HepG2 (cell line): Measurements from ENCODE around the gene ZNF213. TPM values are rescaled to one million over a fixed set of nuclear protein-coding genes. Genes with fewer than 3 reads are reported as not detected.
A peak's percentile ranks its signal among the peaks of the same experiment; 100 is the strongest.

Experiments used
- AGO1 ChIP-seq: fragments of 200-400 bp; formaldehyde crosslinking; IDR thresholded peaks from 2 replicates; pipeline ENCODE4 v1.6.1; 2017; ENCODE audit warnings: mild to moderate bottlenecking, low read depth, low read length, moderate library complexity; ENCODE audit not compliant: poor library complexity, severe bottlenecking
- ATF6 ChIP-seq: sonication (generic); formaldehyde crosslinking; conservative IDR thresholded peaks from 2 replicates; pipeline ENCODE4 v1.4.0; 2020; ENCODE audit warnings: missing genetic modification reagents
- CREBL2 ChIP-seq: sonication (generic); formaldehyde crosslinking; IDR thresholded peaks from 2 replicates; pipeline ENCODE4 v1.8.1; 2023; ENCODE audit warnings: missing genetic modification reagents, mild to moderate bottlenecking, borderline replicate concordance
- DNMT3B ChIP-seq: conservative IDR thresholded peaks from 2 replicates; pipeline ENCODE4 v1.6.1; 2016; ENCODE audit warnings: missing biosample characterization, control low read depth
- EEA1 ChIP-seq: sonication (generic); formaldehyde crosslinking; IDR thresholded peaks from 2 replicates; pipeline ENCODE4 v1.5.1; 2020; ENCODE audit warnings: mild to moderate bottlenecking, missing genetic modification reagents, borderline replicate concordance
- FOXA3 ChIP-seq: IDR thresholded peaks from 2 replicates; pipeline ENCODE4 v1.6.1; 2016; ENCODE audit warnings: missing genetic modification reagents, missing compliant biosample characterization
- GABPB1 ChIP-seq: IDR thresholded peaks from 2 replicates; pipeline ENCODE4 v1.6.1; 2016; ENCODE audit warnings: mild to moderate bottlenecking, missing genetic modification reagents, moderate library complexity, missing compliant biosample characterization
- MEIS2 ChIP-seq: sonication (generic); formaldehyde crosslinking; IDR thresholded peaks from 2 replicates; pipeline ENCODE4 v1.9.0; 2021; ENCODE audit warnings: mild to moderate bottlenecking, missing genetic modification reagents
- NFE2L1 ChIP-seq: sonication (generic); formaldehyde crosslinking; IDR thresholded peaks from 2 replicates; pipeline ENCODE4 v1.4.0; 2020; ENCODE audit warnings: missing genetic modification reagents, mild to moderate bottlenecking, borderline replicate concordance
- NFE2L2 ChIP-seq: fragments of 150-350 bp; IDR thresholded peaks from 2 replicates; pipeline ENCODE4 v1.6.1; 2014; ENCODE audit warnings: low read length
- NR2F6 ChIP-seq, 2 experiments: IDR thresholded peaks; 2 replicates each; pipeline ENCODE4 v1.6.1; 2016; ENCODE audit warnings: antibody characterized with exemption in 1 of 2, mild to moderate bottlenecking in 1 of 2
- SALL2 ChIP-seq: sonication (generic); formaldehyde crosslinking; IDR thresholded peaks from 2 replicates; pipeline ENCODE4 v1.8.1; 2023; ENCODE audit warnings: mild to moderate bottlenecking, missing genetic modification reagents, inconsistent platforms
- TBP ChIP-seq: sonication (generic); formaldehyde crosslinking; IDR thresholded peaks from 2 replicates; pipeline ENCODE4 v1.5.0; 2020; ENCODE audit warnings: missing genetic modification reagents
- THAP7 ChIP-seq: sonication (generic); formaldehyde crosslinking; IDR thresholded peaks from 2 replicates; pipeline ENCODE4 v1.8.1; 2023; ENCODE audit warnings: mild to moderate bottlenecking, missing genetic modification reagents
- ZBTB21 ChIP-seq: sonication (generic); formaldehyde crosslinking; IDR thresholded peaks from 2 replicates; pipeline ENCODE4 v1.4.0; 2020; ENCODE audit warnings: missing genetic modification reagents
- ZBTB4 ChIP-seq: sonication (generic); formaldehyde crosslinking; IDR thresholded peaks from 2 replicates; pipeline ENCODE4 v1.4.0; 2020; ENCODE audit warnings: missing genetic modification reagents, mild to moderate bottlenecking, borderline replicate concordance
- ZNF263 ChIP-seq: sonication (generic); formaldehyde crosslinking; IDR thresholded peaks from 2 replicates; pipeline ENCODE4 v1.4.0; 2020; ENCODE audit warnings: missing genetic modification reagents
- ZNF496 ChIP-seq: sonication (generic); formaldehyde crosslinking; IDR thresholded peaks from 2 replicates; pipeline ENCODE4 v1.8.1; 2023; ENCODE audit warnings: mild to moderate bottlenecking, moderate library complexity, missing genetic modification reagents; ENCODE audit not compliant: insufficient replicate concordance
- ZNF7 ChIP-seq: IDR thresholded peaks from 2 replicates; pipeline ENCODE4 v1.6.1; 2016; ENCODE audit warnings: missing biosample characterization, missing genetic modification reagents
- ZNF761 ChIP-seq: sonication (generic); formaldehyde crosslinking; conservative IDR thresholded peaks from 2 replicates; pipeline ENCODE4 v1.4.0; 2020; ENCODE audit warnings: mild to moderate bottlenecking, missing genetic modification reagents
- ZNF792 ChIP-seq: IDR thresholded peaks from 2 replicates; pipeline ENCODE4 v1.6.1; 2016
- polyA plus RNA-seq, 8 experiments: library from polyadenylated mRNA; depleted of rRNA in 3 of 8; stranded (reverse) in 7 of 8; unstranded in 1 of 8; fragments of >200 nt; fragmentation: Illumina TruSeq in 4 of 8; extraction: Trizol in 4 of 8; gene quantifications; 2 replicates each; pipeline versions ENCODE4 v1.2.1 to v1.2.3, GENCODE V29; 2011 to 2016; ENCODE audit warnings: low read depth in 4 of 8, missing spikeins in 1 of 8, mixed read lengths in 1 of 8; ENCODE audit not compliant: insufficient read depth in 1 of 8
- total RNA-seq, 5 experiments: library from RNA; depleted of rRNA; stranded (reverse); fragments of >200 nt; fragmentation: Illumina TruSeq; extraction: Trizol; gene quantifications; 2 replicates each; pipeline ENCODE4 v1.2.3, GENCODE V29; 2016; ENCODE audit warnings: low read depth in 1 of 5
- TF ChIP-seq, protein P1 (sequence below): sonication (generic); formaldehyde crosslinking; IDR thresholded peaks from 2 replicates; pipeline ENCODE4 v1.4.0; 2020; ENCODE audit warnings: missing genetic modification reagents

ZNF213 gene
- total and polyA plus RNA-seq, 2 of the 13 experiments (the other 11 are each of a cell fraction or from before 2014, with no cell fraction given) = 0.59 to 0.97 TPM

DNA sequence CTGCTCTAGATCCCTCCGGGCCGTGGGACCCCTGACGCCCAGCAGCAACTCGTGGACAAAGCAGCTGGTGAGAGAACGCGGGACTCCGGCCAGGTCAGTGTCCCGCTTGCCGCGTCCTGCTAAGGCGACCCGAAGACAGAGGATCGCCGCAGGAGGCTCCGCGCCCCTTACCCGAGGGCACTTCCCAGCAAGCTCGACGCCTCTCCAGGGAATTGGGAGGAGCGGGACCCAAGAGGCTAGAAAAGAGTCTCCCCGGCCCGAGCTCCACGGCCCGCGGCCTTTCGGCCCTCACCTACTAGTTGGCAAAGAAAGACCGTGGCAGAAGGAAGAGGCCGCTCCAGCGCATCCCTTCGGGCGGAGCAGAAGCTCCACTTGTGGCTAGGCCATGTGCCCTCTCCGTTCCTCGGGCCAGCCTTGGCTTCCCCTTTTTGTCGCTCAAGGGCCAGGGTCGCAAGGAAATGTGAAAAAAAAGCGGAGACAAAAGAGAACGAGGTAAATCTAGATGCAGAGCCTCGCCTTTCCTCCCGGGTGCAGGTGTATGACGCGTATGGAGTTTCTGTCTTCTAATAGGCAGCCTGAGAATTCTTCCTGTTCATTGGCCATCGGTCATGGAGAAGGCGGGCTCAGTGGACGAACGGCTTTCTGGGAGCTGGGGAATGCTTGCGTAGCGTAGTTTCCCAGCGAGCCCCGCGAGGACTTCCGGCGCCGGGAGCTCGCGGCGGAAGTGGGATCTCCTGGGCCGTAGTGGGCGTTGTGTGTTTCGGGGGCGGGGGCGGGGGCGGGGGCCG lies at the start of gene ZNF213 (continued):
- peak; percentile 93 for TF ChIP-seq GABPB1 (CRISPR knock-in tag)
- TF ChIP-seq TBP (CRISPR knock-in tag) = no peak
- no peak for TF ChIP-seq NFE2L2
- no peak for TF ChIP-seq ZNF761 (CRISPR knock-in tag)
- peak; percentile 50; the same call in 1 of the 2 replicates for TF ChIP-seq ZBTB21 (CRISPR knock-in tag)
- no peak for TF ChIP-seq AGO1
- no peak for TF ChIP-seq EEA1 (CRISPR knock-in tag)
- TF ChIP-seq ZNF7 (CRISPR knock-in tag) = no peak
- TF ChIP-seq ZBTB4 = 0 out of 2 replicates have a peak, but pooled peaks have one; percentile 19
- no peak for TF ChIP-seq SALL2 (CRISPR knock-in tag)
- TF ChIP-seq THAP7 = no peak
- peak; percentile 17; the same call in 1 of the 2 replicates for TF ChIP-seq FOXA3
- TF ChIP-seq, protein P1, sequence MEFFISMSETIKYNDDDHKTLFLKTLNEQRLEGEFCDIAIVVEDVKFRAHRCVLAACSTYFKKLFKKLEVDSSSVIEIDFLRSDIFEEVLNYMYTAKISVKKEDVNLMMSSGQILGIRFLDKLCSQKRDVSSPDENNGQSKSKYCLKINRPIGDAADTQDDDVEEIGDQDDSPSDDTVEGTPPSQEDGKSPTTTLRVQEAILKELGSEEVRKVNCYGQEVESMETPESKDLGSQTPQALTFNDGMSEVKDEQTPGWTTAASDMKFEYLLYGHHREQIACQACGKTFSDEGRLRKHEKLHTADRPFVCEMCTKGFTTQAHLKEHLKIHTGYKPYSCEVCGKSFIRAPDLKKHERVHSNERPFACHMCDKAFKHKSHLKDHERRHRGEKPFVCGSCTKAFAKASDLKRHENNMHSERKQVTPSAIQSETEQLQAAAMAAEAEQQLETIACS (CRISPR knock-in tag) = no peak
- TF ChIP-seq NFE2L1 = no peak
- TF ChIP-seq DNMT3B (CRISPR knock-in tag) = no peak
- TF ChIP-seq ZNF263 (CRISPR knock-in tag) = 0 out of 2 replicates have a peak, but pooled peaks have one; percentile 48
- TF ChIP-seq ZNF792 (CRISPR knock-in tag) = no peak
- no peak for TF ChIP-seq ATF6 (CRISPR knock-in tag)
- TF ChIP-seq NR2F6 (IDR thresholded peaks at IDR 0.05) = no peak
- no peak for TF ChIP-seq NR2F6 (CRISPR knock-in tag; IDR thresholded peaks at IDR 0.05)
- no peak; the same call in 1 of the 2 replicates for TF ChIP-seq MEIS2
- TF ChIP-seq ZNF496 (CRISPR knock-in tag) = no peak
- no peak for TF ChIP-seq CREBL2 (CRISPR knock-in tag)
